Measurements from ENCODE around the gene HCFC1.

Gene HCFC1

DNA sequence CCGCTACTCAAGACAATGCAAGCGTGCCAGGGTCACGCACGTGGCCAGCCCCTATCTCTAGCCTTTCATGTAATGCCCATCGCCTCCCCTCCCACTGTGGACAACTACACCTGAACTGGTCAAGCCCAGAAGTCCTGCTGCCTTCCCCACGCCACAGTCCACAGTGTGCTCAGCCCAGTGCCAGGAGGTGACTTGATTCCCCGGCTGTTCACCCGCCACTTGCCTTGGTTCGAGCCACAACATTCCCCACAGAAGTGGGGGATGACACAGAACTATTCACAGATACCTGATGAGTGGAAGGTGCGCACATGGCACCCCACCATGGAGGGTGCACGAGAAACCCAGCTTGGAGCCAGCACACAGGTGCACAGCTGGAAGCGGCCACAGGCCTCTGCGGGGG is 52.3 kb downstream of the HCFC1 start:
- no peak for DNase-seq (ENCODE audit: low read depth in 2 of 2)
- TF ChIP-seq, protein P1, sequence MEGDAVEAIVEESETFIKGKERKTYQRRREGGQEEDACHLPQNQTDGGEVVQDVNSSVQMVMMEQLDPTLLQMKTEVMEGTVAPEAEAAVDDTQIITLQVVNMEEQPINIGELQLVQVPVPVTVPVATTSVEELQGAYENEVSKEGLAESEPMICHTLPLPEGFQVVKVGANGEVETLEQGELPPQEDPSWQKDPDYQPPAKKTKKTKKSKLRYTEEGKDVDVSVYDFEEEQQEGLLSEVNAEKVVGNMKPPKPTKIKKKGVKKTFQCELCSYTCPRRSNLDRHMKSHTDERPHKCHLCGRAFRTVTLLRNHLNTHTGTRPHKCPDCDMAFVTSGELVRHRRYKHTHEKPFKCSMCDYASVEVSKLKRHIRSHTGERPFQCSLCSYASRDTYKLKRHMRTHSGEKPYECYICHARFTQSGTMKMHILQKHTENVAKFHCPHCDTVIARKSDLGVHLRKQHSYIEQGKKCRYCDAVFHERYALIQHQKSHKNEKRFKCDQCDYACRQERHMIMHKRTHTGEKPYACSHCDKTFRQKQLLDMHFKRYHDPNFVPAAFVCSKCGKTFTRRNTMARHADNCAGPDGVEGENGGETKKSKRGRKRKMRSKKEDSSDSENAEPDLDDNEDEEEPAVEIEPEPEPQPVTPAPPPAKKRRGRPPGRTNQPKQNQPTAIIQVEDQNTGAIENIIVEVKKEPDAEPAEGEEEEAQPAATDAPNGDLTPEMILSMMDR (IDR thresholded peaks at IDR 0.05; ENCODE audit: low read depth, low read length): no peak
- no peak overlapping the region for H3K4me3 ChIP-seq (replicated peaks in 1 of 2; ENCODE audit: low read depth in 2 of 2, low read length in 2 of 2)

GRCh38 chrX:153917869-153918268 is 53.7 kb downstream of the HCFC1 start:
- no peak for DNase-seq (ENCODE audit: low read depth in 2 of 2)
- no peak overlapping the region for H3K4me3 ChIP-seq (replicated peaks in 1 of 2; ENCODE audit: low read depth in 2 of 2, low read length in 2 of 2)
- TF ChIP-seq, protein P1 (IDR thresholded peaks at IDR 0.05; ENCODE audit: low read depth, low read length): no peak

GRCh38 chrX:153913701-153914100 is 57.9 kb downstream of the HCFC1 start:
- no peak for DNase-seq (ENCODE audit: low read depth in 2 of 2)
- TF ChIP-seq, protein P1 (IDR thresholded peaks at IDR 0.05; ENCODE audit: low read depth, low read length): no peak
- H3K4me3 ChIP-seq (replicated peaks in 1 of 2; ENCODE audit: low read depth in 2 of 2, low read length in 2 of 2): no peak overlapping the region

GRCh38 chrX:153913211-153913610 is 58.4 kb downstream of the HCFC1 start:
- DNase-seq (ENCODE audit: low read depth in 2 of 2): no peak
- TF ChIP-seq, protein P1 (IDR thresholded peaks at IDR 0.05; ENCODE audit: low read depth, low read length): no peak
- H3K4me3 ChIP-seq (replicated peaks in 1 of 2; ENCODE audit: low read depth in 2 of 2, low read length in 2 of 2): no peak overlapping the region

DNA sequence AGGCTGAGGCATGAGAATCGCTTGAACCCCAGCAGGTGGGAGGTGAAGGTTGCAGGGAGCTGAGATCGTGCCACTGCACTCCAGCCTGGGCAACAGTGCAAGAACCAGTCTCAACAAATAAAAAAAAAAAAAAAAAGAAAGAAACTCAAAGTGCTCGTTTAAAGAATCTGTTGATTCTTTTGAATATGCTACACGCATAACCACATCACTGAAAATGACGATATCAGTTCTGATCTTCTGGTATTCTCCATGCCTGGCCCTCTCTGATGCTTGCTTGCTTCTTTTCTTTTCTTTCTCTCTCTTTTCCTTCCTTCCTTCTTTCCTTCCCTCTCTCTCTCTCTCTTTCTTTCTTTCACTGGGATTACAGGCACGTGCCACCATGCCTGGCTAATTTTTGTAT is 59.8 kb downstream of the HCFC1 start:
- TF ChIP-seq, protein P1 (IDR thresholded peaks at IDR 0.05; ENCODE audit: low read depth, low read length): no peak

GRCh38 chrX:153910446-153910845 is 61.2 kb downstream of the HCFC1 start:
- TF ChIP-seq, protein P1 (IDR thresholded peaks at IDR 0.05; ENCODE audit: low read depth, low read length): no peak
- no peak for DNase-seq (ENCODE audit: low read depth in 2 of 2)
- no peak overlapping the region for H3K4me3 ChIP-seq (replicated peaks in 1 of 2; ENCODE audit: low read depth in 2 of 2, low read length in 2 of 2)

More for the DNA sequence above, 59.8 kb downstream of the HCFC1 start:
- DNase-seq (ENCODE audit: low read depth in 2 of 2): no peak
- H3K4me3 ChIP-seq (replicated peaks in 1 of 2; ENCODE audit: low read depth in 2 of 2, low read length in 2 of 2): no peak overlapping the region

DNA sequence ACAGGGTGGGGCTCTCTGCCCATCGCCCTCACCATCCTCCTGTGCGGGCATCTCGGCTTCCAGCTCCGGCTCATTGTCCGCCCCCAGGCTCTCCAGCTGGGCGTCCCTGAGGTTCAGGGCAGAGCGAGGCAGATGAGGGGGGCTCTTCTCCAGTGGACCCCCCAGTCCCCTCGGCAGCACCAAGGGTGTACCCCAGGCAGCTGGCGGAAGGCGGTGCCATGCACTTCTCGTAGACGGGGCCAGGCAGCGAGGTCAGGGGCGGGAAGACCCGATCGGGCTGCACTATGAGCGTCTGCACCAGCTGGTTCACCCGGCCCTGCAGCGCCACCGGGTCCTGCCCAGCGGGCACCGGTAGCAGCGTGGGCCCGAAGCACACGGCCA is 61.6 kb downstream of the HCFC1 start:
- no peak overlapping the region for H3K4me3 ChIP-seq (replicated peaks in 1 of 2; ENCODE audit: low read depth in 2 of 2, low read length in 2 of 2)
- TF ChIP-seq, protein P1 (IDR thresholded peaks at IDR 0.05; ENCODE audit: low read depth, low read length): no peak
- DNase-seq (ENCODE audit: low read depth in 2 of 2): no peak
